ENCODE data around the gene ARL6IP1.

- no peak for TF ChIP-seq CTCF (IDR thresholded peaks at IDR 0.05)
- no peak for TF ChIP-seq ZFX (IDR thresholded peaks at IDR 0.05; ENCODE audit: borderline replicate concordance)
Observed at GRCh38 chr16:18827890-18828289, 26.5 kb upstream of the ARL6IP1 start.

All from 22Rv1 (cell line).